Stromal cell of bone marrow (primary cell): ENCODE results near the gene AHRR.

ENCODE experiments used
- DNase-seq: peaks from one replicate; pipeline ENCODE4 v3.0.0-alpha.2; 2012; ENCODE audit warnings: low read depth

AHRR gene

GRCh38 chr5:416636-416960 lies 95.1 kb downstream of the AHRR start:
- no peak for DNase-seq

- DNase-seq = no peak
Measured at GRCh38 chr5:417301-418161, 96.0 kb downstream of the AHRR start.

- DNase-seq = no peak
Measured at GRCh38 chr5:418162-419121, 96.9 kb downstream of the AHRR start.

- no peak for DNase-seq
Measured at GRCh38 chr5:419970-420369, 98.5 kb downstream of the AHRR start.

- DNase-seq = no peak
Measured at GRCh38 chr5:420632-421286, 99.2 kb downstream of the AHRR start.

- no peak for DNase-seq
Measured at GRCh38 chr5:421287-421880, 99.9 kb downstream of the AHRR start.

GRCh38 chr5:421901-422300 lies 100.4 kb downstream of the AHRR start:
- no peak for DNase-seq

GRCh38 chr5:422323-423232 lies 101.1 kb downstream of the AHRR start:
- DNase-seq = no peak

- no peak for DNase-seq
Measured at GRCh38 chr5:423233-423565, 101.7 kb downstream of the AHRR start.

GRCh38 chr5:423626-424261 lies 102.2 kb downstream of the AHRR start:
- no peak for DNase-seq

GRCh38 chr5:424301-425110 lies 103.0 kb downstream of the AHRR start:
- DNase-seq = no peak

- no peak for DNase-seq
Measured at GRCh38 chr5:425714-426113, 104.2 kb downstream of the AHRR start.

GRCh38 chr5:426392-426976 lies 105.0 kb downstream of the AHRR start:
- no peak for DNase-seq

- DNase-seq = no peak
Measured at GRCh38 chr5:427415-428087, 106.0 kb downstream of the AHRR start.

GRCh38 chr5:428219-428618 lies 106.7 kb downstream of the AHRR start:
- DNase-seq = no peak

- no peak for DNase-seq
Measured at GRCh38 chr5:428754-429452, 107.4 kb downstream of the AHRR start.

- peak; percentile 76 for DNase-seq
Measured at GRCh38 chr5:429453-430188, 108.1 kb downstream of the AHRR start.
